Measurements from ENCODE around the gene KCNMA1.

- TF ChIP-seq CTCF (IDR thresholded peaks at IDR 0.05; ENCODE audit: low read depth, low read length) (no peak), POLR2A (IDR thresholded peaks at IDR 0.05; ENCODE audit: extremely low read depth, insufficient read length) (no peak), MAX (IDR thresholded peaks at IDR 0.05; ENCODE audit: low read depth, low read length) (no peak)
Measured at GRCh38 chr10:77377678-77378352, 259.8 kb downstream of the KCNMA1 start.

Measured in NB4 (cell line).